SU-DHL-6 (cell line): ENCODE measurements around the gene KYAT1.

ENCODE experiments used
- H2AFZ ChIP-seq: fragments of 200-600 bp; sonication (generic); 2 replicates; pipeline ENCODE4 v1.6.1; 2014; ENCODE audit warnings: low read depth, mild to moderate bottlenecking, moderate library complexity, mixed read lengths, antibody characterized with exemption, low read length; ENCODE audit not compliant: severe bottlenecking
- H3F3A ChIP-seq: fragments of 200-600 bp; shearing (Covaris generic); 2 replicates; pipeline ENCODE4 v1.6.0; 2016; ENCODE audit warnings: antibody characterized with exemption, mild to moderate bottlenecking; ENCODE audit not compliant: insufficient read depth
- H3K27ac ChIP-seq: fragments of 200-600 bp; sonication (generic); 2 replicates; pipeline ENCODE4 v1.5.1; 2016; ENCODE audit warnings: low read depth, mild to moderate bottlenecking, low read length, moderate library complexity, mixed read lengths
- H3K27me3 ChIP-seq: fragments of 200-600 bp; sonication (generic), shearing (Covaris generic); 2 replicates; pipeline ENCODE4 v1.6.0; 2014; ENCODE audit warnings: mild to moderate bottlenecking, low read length
- H3K36me3 ChIP-seq: fragments of 200-600 bp; sonication (generic); 2 replicates; pipeline ENCODE4 v1.6.1; 2014; ENCODE audit warnings: mild to moderate bottlenecking, low read length, mixed read lengths
- H3K4me2 ChIP-seq: fragments of 300-600, 200-600 bp; shearing (Covaris generic), sonication (generic); 2 replicates; pipeline ENCODE4 v1.6.0; 2014; ENCODE audit warnings: low read length, low read depth, mild to moderate bottlenecking; ENCODE audit not compliant: poor library complexity, severe bottlenecking
- H3K4me3 ChIP-seq: fragments of 200-600 bp; sonication (generic); 2 replicates; pipeline ENCODE4 v1.5.1; 2014; ENCODE audit warnings: antibody characterized with exemption, low read length, mild to moderate bottlenecking, mixed read lengths; ENCODE audit not compliant: insufficient read depth, poor library complexity, severe bottlenecking
- H3K79me2 ChIP-seq: fragments of 200-600 bp; sonication (generic); 2 replicates; pipeline ENCODE4 v1.6.1; 2014; ENCODE audit warnings: mild to moderate bottlenecking, low read length, moderate library complexity; ENCODE audit not compliant: insufficient read depth
- H3K9ac ChIP-seq: fragments of 200-600 bp; sonication (generic); 2 replicates; pipeline ENCODE4 v1.7.0; 2014; ENCODE audit warnings: mild to moderate bottlenecking, low read length
- H3K9me2 ChIP-seq: fragments of 200-600 bp; sonication (generic); replicated peaks from 2 replicates; pipeline ENCODE4 v1.6.1; 2014; ENCODE audit warnings: low read length; ENCODE audit not compliant: insufficient read depth
- H3K9me3 ChIP-seq: fragments of 200-600 bp; sonication (generic); 2 replicates; pipeline ENCODE4 v1.6.1; 2014; ENCODE audit warnings: low read length, mixed read lengths; ENCODE audit not compliant: insufficient read depth
- H4K20me1 ChIP-seq: fragments of 200-600 bp; sonication (generic); 2 replicates; pipeline ENCODE4 v1.6.1; 2014; ENCODE audit warnings: low read depth, mild to moderate bottlenecking, antibody characterized with exemption, low read length, moderate library complexity, mixed read lengths
- CTCF ChIP-seq: fragments of 200-600 bp; sonication (generic); IDR thresholded peaks from one replicate; pipeline ENCODE4 v1.5.1; 2017; ENCODE audit warnings: antibody characterized with exemption, mild to moderate bottlenecking, low read length, moderate library complexity; ENCODE audit not compliant: insufficient read depth, poor library complexity, severe bottlenecking
- EZH2phosphoT487 ChIP-seq: fragments of 200-600 bp; sonication (generic), shearing (Covaris generic); conservative IDR thresholded peaks from 2 replicates; pipeline ENCODE4 v1.6.1; 2018; ENCODE audit warnings: mild to moderate bottlenecking, antibody characterized with exemption, low read length, moderate library complexity, mixed read lengths

The KYAT1 gene

DNA sequence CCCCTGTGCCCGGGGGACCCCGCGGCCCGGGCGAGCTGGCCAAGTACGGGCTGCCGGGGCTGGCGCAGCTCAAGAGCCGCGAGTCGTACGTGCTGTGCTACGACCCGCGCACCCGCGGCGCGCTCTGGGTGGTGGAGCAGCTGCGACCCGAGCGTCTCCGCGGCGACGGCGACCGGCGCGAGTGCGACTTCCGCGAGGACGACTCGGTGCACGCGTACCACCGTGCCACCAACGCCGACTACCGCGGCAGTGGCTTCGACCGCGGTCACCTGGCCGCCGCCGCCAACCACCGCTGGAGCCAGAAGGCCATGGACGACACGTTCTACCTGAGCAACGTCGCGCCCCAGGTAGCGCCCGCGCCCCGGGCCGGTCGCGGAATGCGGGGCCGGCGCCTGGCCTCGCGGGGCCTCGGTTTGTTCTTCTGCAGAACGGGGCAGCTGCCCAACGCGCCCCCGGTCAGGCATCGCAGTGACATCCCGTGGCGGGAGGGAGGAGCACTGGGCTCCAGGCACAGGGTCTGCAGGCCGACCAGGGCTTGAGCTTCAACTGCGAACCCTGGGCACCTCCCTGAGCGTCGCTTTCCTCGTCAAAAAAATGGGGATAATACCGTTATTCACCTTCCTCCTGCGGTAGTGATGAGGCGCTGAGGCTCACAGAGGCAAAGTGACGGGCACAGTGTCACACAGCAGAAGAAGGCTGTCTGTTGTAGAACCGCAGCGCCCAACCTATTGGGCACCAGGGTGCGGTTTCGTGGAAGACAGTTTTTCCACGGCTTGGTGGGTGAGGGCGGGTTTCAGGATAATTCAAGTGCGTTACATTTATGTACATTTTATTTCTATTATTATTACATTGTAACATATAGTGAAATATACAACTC is 62.7 kb downstream of the KYAT1 start:
- H2AFZ ChIP-seq = peak overlapping the region; percentile 72
- H3K4me3 ChIP-seq = peak overlapping the region; percentile 68
- H3K79me2 ChIP-seq = no peaks in the 10 kb centered on the region
- peak overlapping the region; percentile 59 for H3K4me2 ChIP-seq
- H3K9me2 ChIP-seq = no peaks in the 10 kb centered on the region
- H3K27me3 ChIP-seq = no peaks in the 10 kb centered on the region
- peak overlapping the region; percentile 49 for H3K27ac ChIP-seq
- TF ChIP-seq CTCF (no peak), EZH2phosphoT487 (no peak)
- H3K36me3 ChIP-seq = no peaks in the 10 kb centered on the region
- no peaks in the 10 kb centered on the region for H3K9me3 ChIP-seq
- no peaks in the 10 kb centered on the region for H3F3A ChIP-seq
- H4K20me1 ChIP-seq = no peaks in the 10 kb centered on the region
- H3K9ac ChIP-seq = peak overlapping the region; percentile 70

- Histone ChIP-seq H3F3A (no peaks in the 10 kb centered on the region), H4K20me1 (no peaks in the 10 kb centered on the region), H3K9ac (peak within 1 kb of the TSS; percentile 70), H3K9me2 (no peaks in the 10 kb centered on the region), H3K36me3 (no peaks in the 10 kb centered on the region), H3K9me3 (no peaks in the 10 kb centered on the region), H3K79me2 (no peaks in the 10 kb centered on the region), H3K4me2 (peak within 1 kb of the TSS; percentile 59), H3K27ac (peak within 1 kb of the TSS; percentile 49), H2AFZ (peak within 1 kb of the TSS; percentile 88), H3K4me3 (peak within 1 kb of the TSS; percentile 68), H3K27me3 (no peaks in the 10 kb centered on the region)
- no peak for TF ChIP-seq EZH2phosphoT487
- TF ChIP-seq CTCF = peak; percentile 86
These were observed 63.5 kb downstream of the KYAT1 start, which contains the start of gene ENDOG for GRCh38 chr9:128818099-128818838. Gene ENDOG, plus strand, starts transcription at chr9:128818500. Its CDS starts 185 bp downstream, at chr9:128818685.

DNA sequence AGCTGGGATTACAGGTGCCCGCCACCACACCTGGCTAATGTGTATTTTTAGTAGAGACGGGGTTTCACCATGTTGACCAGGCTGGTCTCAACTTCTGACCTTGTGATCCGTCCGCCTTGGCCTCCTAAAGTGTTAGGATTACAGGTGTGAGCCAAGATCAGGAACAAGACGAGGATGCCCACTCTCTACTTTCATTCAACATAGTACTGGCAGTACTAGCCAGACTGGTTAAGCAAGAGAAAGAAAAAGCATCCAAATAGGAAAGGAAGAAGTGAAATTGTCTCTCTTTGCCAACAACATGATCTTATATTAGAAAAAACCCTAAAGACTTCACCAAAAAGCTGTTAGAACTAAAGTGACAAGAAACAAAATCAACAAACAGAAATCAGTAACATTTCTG is 70.9 kb downstream of the KYAT1 start:
- no peaks in the 10 kb centered on the region for H4K20me1 ChIP-seq
- no peaks in the 10 kb centered on the region for H3K36me3 ChIP-seq
- no peaks in the 10 kb centered on the region for H3K79me2 ChIP-seq
- no peak overlapping the region for H3K9ac ChIP-seq
- H3K27ac ChIP-seq = no peak overlapping the region
- no peaks in the 10 kb centered on the region for H3K9me3 ChIP-seq
- H3F3A ChIP-seq = peaks cover 6% of the 10 kb centered on the region; the same call in 1 of the 2 replicates
- no peak for TF ChIP-seq EZH2phosphoT487
- no peak for TF ChIP-seq CTCF
- H3K4me2 ChIP-seq = no peak overlapping the region
- H3K27me3 ChIP-seq = no peaks in the 10 kb centered on the region
- no peak overlapping the region for H3K4me3 ChIP-seq
- no peaks in the 10 kb centered on the region for H3K9me2 ChIP-seq
- H2AFZ ChIP-seq = no peak overlapping the region
